T-helper 1 cell treated with Interleukin-12 subunit alpha and Interleukin-12 subunit beta and Interleukin-4 antibody, amounts not matched to agents 30 μg/mL and 1 μg/mL, for 36 hours (primary cell): ENCODE data around the gene GRIP2.
A peak's percentile ranks its signal among the peaks of the same experiment; 100 is the strongest.

Experiments
- H3K27ac Mint-ChIP-seq: one replicate; pipeline ENCODE4 v1.8.0; 2021; ENCODE audit warnings: mild to moderate bottlenecking, mixed read lengths
- H3K27me3 Mint-ChIP-seq: one replicate; pipeline ENCODE4 v1.8.0; 2021; ENCODE audit warnings: low read depth, mixed read lengths
- H3K36me3 Mint-ChIP-seq: one replicate; pipeline ENCODE4 v1.8.0; 2021; ENCODE audit warnings: low read depth, mixed read lengths
- H3K4me1 Mint-ChIP-seq: one replicate; pipeline ENCODE4 v1.8.0; 2021; ENCODE audit warnings: low read depth, mixed read lengths
- H3K4me3 Mint-ChIP-seq: one replicate; pipeline ENCODE4 v1.8.0; 2021; ENCODE audit warnings: mild to moderate bottlenecking, moderate library complexity, mixed read lengths
- H3K9me3 Mint-ChIP-seq: one replicate; pipeline ENCODE4 v1.8.0; 2021; ENCODE audit warnings: mixed read lengths

Gene GRIP2

GRCh38 chr3:14486460-14486859 is 53.7 kb downstream of the GRIP2 start:
- Mint-ChIP-seq H3K4me3 (no peak overlapping the region), H3K9me3 (no peaks in the 10 kb centered on the region), H3K27ac (no peak overlapping the region), H3K4me1 (no peaks in the 10 kb centered on the region), H3K27me3 (no peaks in the 10 kb centered on the region), H3K36me3 (peaks cover 20% of the 10 kb centered on the region)

- no peak overlapping the region for H3K27ac Mint-ChIP-seq
- peaks cover 23% of the 10 kb centered on the region for H3K36me3 Mint-ChIP-seq
- no peaks in the 10 kb centered on the region for H3K27me3 Mint-ChIP-seq
These were observed 54.2 kb downstream of the GRIP2 start for GRCh38 chr3:14485981-14486380.

GRCh38 chr3:14484741-14485140 is 55.4 kb downstream of the GRIP2 start:
- no peaks in the 10 kb centered on the region for H3K27me3 Mint-ChIP-seq
- H3K36me3 Mint-ChIP-seq: peaks cover 26% of the 10 kb centered on the region
- no peaks in the 10 kb centered on the region for H3K4me1 Mint-ChIP-seq
- no peaks in the 10 kb centered on the region for H3K9me3 Mint-ChIP-seq
- no peak overlapping the region for H3K4me3 Mint-ChIP-seq
- H3K27ac Mint-ChIP-seq: no peak overlapping the region

More at GRCh38 chr3:14485981-14486380, 54.2 kb downstream of the GRIP2 start:
- no peaks in the 10 kb centered on the region for H3K9me3 Mint-ChIP-seq
- H3K4me3 Mint-ChIP-seq: no peak overlapping the region
- no peaks in the 10 kb centered on the region for H3K4me1 Mint-ChIP-seq

GRCh38 chr3:14483286-14483685 is 56.9 kb downstream of the GRIP2 start:
- Mint-ChIP-seq H3K4me1 (no peaks in the 10 kb centered on the region), H3K4me3 (no peak overlapping the region), H3K9me3 (no peaks in the 10 kb centered on the region), H3K27ac (no peak overlapping the region), H3K36me3 (peaks cover 33% of the 10 kb centered on the region), H3K27me3 (no peaks in the 10 kb centered on the region)

- peaks cover 38% of the 10 kb centered on the region for H3K36me3 Mint-ChIP-seq
- H3K27ac Mint-ChIP-seq: no peak overlapping the region
These were observed 57.8 kb downstream of the GRIP2 start for GRCh38 chr3:14482271-14482721.

GRCh38 chr3:14481646-14482036 is 58.5 kb downstream of the GRIP2 start:
- Mint-ChIP-seq H3K4me3 (no peak overlapping the region), H3K9me3 (no peaks in the 10 kb centered on the region), H3K4me1 (no peaks in the 10 kb centered on the region), H3K36me3 (peaks cover 37% of the 10 kb centered on the region), H3K27ac (peak overlapping the region; percentile 1), H3K27me3 (no peaks in the 10 kb centered on the region)

More at GRCh38 chr3:14482271-14482721, 57.8 kb downstream of the GRIP2 start:
- no peaks in the 10 kb centered on the region for H3K9me3 Mint-ChIP-seq
- H3K4me3 Mint-ChIP-seq: no peak overlapping the region
- H3K4me1 Mint-ChIP-seq: no peaks in the 10 kb centered on the region
- H3K27me3 Mint-ChIP-seq: no peaks in the 10 kb centered on the region

GRCh38 chr3:14481018-14481645 is 59.0 kb downstream of the GRIP2 start:
- peaks cover 37% of the 10 kb centered on the region for H3K36me3 Mint-ChIP-seq
- H3K9me3 Mint-ChIP-seq: no peaks in the 10 kb centered on the region
- no peaks in the 10 kb centered on the region for H3K27me3 Mint-ChIP-seq
- H3K27ac Mint-ChIP-seq: peak overlapping the region; percentile 4
- no peak overlapping the region for H3K4me3 Mint-ChIP-seq
- H3K4me1 Mint-ChIP-seq: no peaks in the 10 kb centered on the region

GRCh38 chr3:14480207-14481017 is 59.7 kb downstream of the GRIP2 start:
- Mint-ChIP-seq H3K36me3 (peaks cover 36% of the 10 kb centered on the region), H3K27me3 (no peaks in the 10 kb centered on the region), H3K27ac (no peak overlapping the region), H3K9me3 (no peaks in the 10 kb centered on the region), H3K4me1 (no peaks in the 10 kb centered on the region), H3K4me3 (no peak overlapping the region)

GRCh38 chr3:14479591-14479990 is 60.6 kb downstream of the GRIP2 start:
- Mint-ChIP-seq H3K9me3 (no peaks in the 10 kb centered on the region), H3K4me1 (no peaks in the 10 kb centered on the region), H3K27ac (no peak overlapping the region), H3K36me3 (peaks cover 31% of the 10 kb centered on the region), H3K27me3 (no peaks in the 10 kb centered on the region), H3K4me3 (no peak overlapping the region)

- Mint-ChIP-seq H3K27ac (no peak overlapping the region), H3K27me3 (no peaks in the 10 kb centered on the region), H3K4me1 (no peaks in the 10 kb centered on the region), H3K9me3 (no peaks in the 10 kb centered on the region), H3K36me3 (peaks cover 26% of the 10 kb centered on the region), H3K4me3 (no peak overlapping the region)
These were observed 61.1 kb downstream of the GRIP2 start for GRCh38 chr3:14478956-14479550.

GRCh38 chr3:14477311-14477935 is 62.7 kb downstream of the GRIP2 start:
- Mint-ChIP-seq H3K9me3 (no peaks in the 10 kb centered on the region), H3K27me3 (no peaks in the 10 kb centered on the region), H3K36me3 (peaks cover 25% of the 10 kb centered on the region), H3K27ac (no peak overlapping the region), H3K4me1 (no peaks in the 10 kb centered on the region), H3K4me3 (no peak overlapping the region)

GRCh38 chr3:14476583-14477265 is 63.4 kb downstream of the GRIP2 start:
- Mint-ChIP-seq H3K27ac (no peak overlapping the region), H3K9me3 (no peaks in the 10 kb centered on the region), H3K27me3 (no peaks in the 10 kb centered on the region), H3K36me3 (peaks cover 28% of the 10 kb centered on the region), H3K4me3 (no peak overlapping the region), H3K4me1 (no peaks in the 10 kb centered on the region)

GRCh38 chr3:14475621-14476020 is 64.5 kb downstream of the GRIP2 start:
- Mint-ChIP-seq H3K27ac (no peak overlapping the region), H3K9me3 (no peaks in the 10 kb centered on the region), H3K4me3 (no peak overlapping the region), H3K27me3 (no peaks in the 10 kb centered on the region), H3K4me1 (peaks cover 5% of the 10 kb centered on the region), H3K36me3 (peaks cover 19% of the 10 kb centered on the region)
